IMR-90 (cell line): ENCODE data around the gene TP53BP2. TPM values are rescaled to one million over a fixed set of nuclear protein-coding genes. Genes with fewer than 3 reads are reported as not detected.
A peak's percentile ranks its signal among the peaks of the same experiment; 100 is the strongest.

ENCODE experiments used
- ATAC-seq: fragments of 200-7000 bp; cut with Tn5 transposase; 2 replicates; pipeline ENCODE4 v1.9.1; 2020; ENCODE audit warnings: low read depth, mild to moderate bottlenecking, moderate library complexity
- BruUV-seq: library from RNA; stranded (reverse); fragments of 400-500 nt; replicated peaks from 2 replicates; lab custom pipeline; 2021; lab: Mats Ljungman, UMichigan
- CTCF ChIA-PET: fragments of 300-600 bp; formaldehyde crosslinking; extraction: SDS; loops from one replicate; lab custom pipeline; 2021; ENCODE audit warnings: antibody characterized with exemption; lab: Yijun Ruan, JAX
- POLR2A ChIA-PET: fragments of 300-600 bp; sonication (Branson Sonifier 250); formaldehyde crosslinking; loops from one replicate; lab custom pipeline; 2022; ENCODE audit warnings: antibody characterized with exemption; ENCODE audit not compliant: unreplicated experiment; lab: Charles Lee
- DNase-seq: peaks from one replicate; pipeline ENCODE4 v3.0.0; 2013
- H2AFZ ChIP-seq: replicated peaks from 2 replicates; pipeline ENCODE3; 2013; ENCODE audit warnings: low read length, mild to moderate bottlenecking; ENCODE audit not compliant: poor library complexity
- H2AK5ac ChIP-seq: 2 replicates; pipeline ENCODE4 v1.6.1; 2013; ENCODE audit warnings: low read depth, low read length, inconsistent platforms
- H2AK9ac ChIP-seq: replicated peaks from 2 replicates; pipeline ENCODE3; 2013; ENCODE audit warnings: mild to moderate bottlenecking, low read depth, low read length, moderate library complexity; ENCODE audit not compliant: poor library complexity
- H2BK120ac ChIP-seq: 2 replicates; pipeline ENCODE4 v1.6.1; 2013; ENCODE audit warnings: low read depth, low read length, inconsistent platforms
- H2BK15ac ChIP-seq: 3 replicates; pipeline ENCODE4 v1.6.1; 2013; ENCODE audit warnings: low read depth, low read length, inconsistent platforms
- H2BK20ac ChIP-seq: 2 replicates; pipeline ENCODE4 v1.6.1; 2013; ENCODE audit warnings: low read depth, mild to moderate bottlenecking, inconsistent platforms, low read length, moderate library complexity
- H2BK5ac ChIP-seq: 2 replicates; pipeline ENCODE4 v1.6.1; 2013; ENCODE audit warnings: mild to moderate bottlenecking, low read depth, low read length, inconsistent platforms; ENCODE audit not compliant: poor library complexity, severe bottlenecking
- H3K14ac ChIP-seq: replicated peaks from 2 replicates; pipeline ENCODE4 v1.6.1; 2013; ENCODE audit warnings: low read depth, low read length, inconsistent platforms
- H3K18ac ChIP-seq: 2 replicates; pipeline ENCODE4 v1.6.1; 2013; ENCODE audit warnings: low read depth, low read length, control low read depth
- H3K23ac ChIP-seq: 2 replicates; pipeline ENCODE4 v1.6.1; 2013; ENCODE audit warnings: low read depth, low read length, inconsistent platforms
- H3K27ac ChIP-seq: 2 replicates; pipeline ENCODE4 v1.5.1; 2013; ENCODE audit warnings: mild to moderate bottlenecking, control low read depth, low read length; ENCODE audit not compliant: insufficient read depth
- H3K27me3 ChIP-seq: 2 replicates; pipeline ENCODE4 v1.6.1; 2013; ENCODE audit warnings: low read length; ENCODE audit not compliant: control insufficient read depth, insufficient read depth
- H3K36me3 ChIP-seq: 2 replicates; pipeline ENCODE4 v1.6.1; 2013; ENCODE audit warnings: low read length, mixed read lengths; ENCODE audit not compliant: control insufficient read depth, insufficient read depth
- H3K4ac ChIP-seq: 2 replicates; pipeline ENCODE4 v1.6.1; 2013; ENCODE audit warnings: low read depth, low read length, inconsistent platforms
- H3K4me1 ChIP-seq: 2 replicates; pipeline ENCODE4 v1.6.1; 2013; ENCODE audit warnings: low read length, mixed read lengths; ENCODE audit not compliant: control insufficient read depth, insufficient read depth
- H3K4me2 ChIP-seq: 2 replicates; pipeline ENCODE4 v1.6.1; 2013; ENCODE audit warnings: low read depth, mild to moderate bottlenecking, control low read depth, low read length, moderate library complexity
- H3K4me3 ChIP-seq: 2 replicates; pipeline ENCODE4 v1.5.1; 2013; ENCODE audit warnings: low read depth, mild to moderate bottlenecking, control low read depth, low read length, moderate library complexity; ENCODE audit not compliant: insufficient read depth
- H3K56ac ChIP-seq: 2 replicates; pipeline ENCODE4 v1.6.1; 2013; ENCODE audit warnings: low read length, inconsistent platforms; ENCODE audit not compliant: insufficient read depth; ENCODE audit errors: extremely low read depth
- H3K79me1 ChIP-seq, 2 experiments: 2 replicates each; pipeline ENCODE4 v1.6.1; 2013; ENCODE audit warnings: low read length in 2 of 2, inconsistent platforms in 1 of 2, low read depth in 1 of 2
- H3K9ac ChIP-seq: 2 replicates; pipeline ENCODE4 v1.6.1; 2013; ENCODE audit warnings: low read depth, low read length, control low read depth
- H3K9me1 ChIP-seq: 2 replicates; pipeline ENCODE4 v1.6.1; 2013; ENCODE audit warnings: low read length, inconsistent platforms; ENCODE audit not compliant: insufficient read depth
- H3K9me3 ChIP-seq: 2 replicates; pipeline ENCODE4 v1.6.1; 2013; ENCODE audit warnings: low read length; ENCODE audit not compliant: control insufficient read depth, insufficient read depth
- H4K20me1 ChIP-seq: 2 replicates; pipeline ENCODE4 v1.6.1; 2013; ENCODE audit warnings: low read length, inconsistent platforms; ENCODE audit not compliant: insufficient read depth
- H4K5ac ChIP-seq: 2 replicates; pipeline ENCODE4 v1.6.1; 2013; ENCODE audit warnings: mild to moderate bottlenecking, low read depth, low read length, control low read depth
- H4K8ac ChIP-seq, 2 experiments: 2 replicates each; pipeline ENCODE4 v1.6.1; 2013; ENCODE audit warnings: low read depth in 2 of 2, low read length in 2 of 2, control low read depth in 1 of 2, inconsistent platforms in 1 of 2
- H4K91ac ChIP-seq: 2 replicates; pipeline ENCODE4 v1.6.1; 2013; ENCODE audit warnings: low read depth, low read length, inconsistent platforms; ENCODE audit not compliant: insufficient read depth
- MAZ ChIP-seq: IDR thresholded peaks from 2 replicates; pipeline ENCODE4 v1.6.1; 2012; ENCODE audit warnings: low read depth, mild to moderate bottlenecking, low read length, improper control_type of control experiment, moderate library complexity, borderline replicate concordance
- MXI1 ChIP-seq: IDR thresholded peaks from 2 replicates; pipeline ENCODE4 v1.6.1; 2012; ENCODE audit warnings: low read depth, mild to moderate bottlenecking, low read length, moderate library complexity, borderline replicate concordance
- WGBS, 2 experiments: methylation state at CpG; one replicate each; pipeline versions ENCODE4 v1.1.5 to v1.1.7; 2013; ENCODE audit warnings: missing lambda C conversion rate in 2 of 2; ENCODE audit not compliant: insufficient read length in 1 of 2; ENCODE audit errors: extremely low coverage in 2 of 2; 5-methylcytosine and 5-hydroxymethylcytosine counted together
- dilution Hi-C: fragments of 300-500 bp; cut with HindIII; formaldehyde crosslinking; loops from one replicate; pipeline ENCODE4 v1.14.3; 2018; ENCODE audit warnings: low sequenced_read_pairs; ENCODE audit not compliant: unreplicated experiment
- in situ Hi-C: fragments of 300-500 bp; cut with MboI; formaldehyde crosslinking; loops from 3 replicates; pipeline ENCODE4 v1.14.3; 2019; ENCODE audit warnings: low sequenced_read_pairs, inconsistent platforms, mixed read lengths
- intact Hi-C: fragments of 100-400 bp; cut with micrococcal nuclease; formaldehyde crosslinking; loops from 2 replicates; pipeline ENCODE4 v1.10.0; 2022
- polyA plus RNA-seq, 3 experiments: library from polyadenylated mRNA; depleted of rRNA; stranded (reverse); fragments of >200 nt; gene quantifications; 2 replicates each; pipeline ENCODE4 v1.2.3, GENCODE V29; 2012; ENCODE audit warnings: low replicate concordance in 1 of 3
- total RNA-seq: library from RNA; depleted of rRNA; stranded (reverse); fragments of >200 nt; gene quantifications from 2 replicates; pipeline ENCODE4 v1.2.3, GENCODE V29; 2012

TP53BP2 gene
- total and polyA plus RNA-seq, 2 of the 4 experiments (the other 2 are of a cell fraction) = 19.9 to 35.0 TPM

DNA sequence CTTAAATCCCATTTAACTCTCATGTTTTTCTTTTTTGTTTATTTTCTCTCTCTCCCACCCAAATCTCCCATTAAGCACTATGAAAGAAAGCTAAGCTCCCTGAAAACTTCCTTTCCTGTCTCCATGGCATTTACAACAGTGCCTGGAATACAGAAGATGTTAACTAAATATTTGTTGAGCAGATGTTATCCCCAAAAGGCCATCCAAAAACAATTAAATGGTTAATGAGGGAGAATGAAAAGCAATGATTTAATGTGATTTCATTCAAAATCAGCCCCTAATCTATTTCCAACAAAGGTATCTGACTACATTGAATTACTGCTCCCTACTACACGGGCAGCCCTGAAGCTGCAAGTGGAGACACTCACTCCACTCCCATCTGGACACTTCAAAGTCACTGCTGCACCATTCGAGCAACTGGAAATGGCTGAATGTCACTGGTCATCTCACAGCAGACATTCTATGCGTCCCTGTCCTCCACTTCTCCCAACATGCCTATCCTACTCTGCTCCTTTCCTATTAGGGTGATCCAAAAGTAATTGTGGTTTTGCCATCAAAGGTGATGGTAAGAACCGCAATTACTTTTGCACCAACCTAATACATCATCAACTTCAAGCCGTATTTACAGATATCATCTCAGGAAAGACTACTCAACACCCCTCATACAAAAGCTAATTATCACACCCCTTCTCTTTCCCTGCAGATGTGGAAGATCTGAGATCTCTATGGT lies 7.5 kb downstream of the TP53BP2 start (continued):
- TF ChIP-seq MAZ = no peak

DNA sequence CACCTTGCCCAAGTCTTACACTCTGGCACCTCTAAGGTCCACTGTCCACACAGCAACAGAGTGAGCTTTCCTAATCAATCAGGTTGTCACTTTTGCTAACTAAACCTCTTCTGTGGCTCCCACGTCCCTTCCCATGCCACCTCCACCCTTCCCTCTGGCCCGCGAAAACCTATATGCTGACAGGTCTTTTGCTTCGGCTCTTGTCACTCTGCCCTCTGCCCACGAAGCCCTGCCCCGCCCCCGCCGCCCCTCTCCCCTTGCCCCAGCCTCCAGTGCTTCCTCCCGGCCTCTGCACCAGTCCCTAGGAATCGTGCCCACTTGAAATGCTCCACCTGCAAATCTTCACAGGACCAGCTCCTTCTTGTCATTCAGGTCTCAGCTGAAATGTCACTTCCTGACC lies 8.1 kb downstream of the TP53BP2 start:
- no peak overlapping the region for H3K4ac ChIP-seq
- no peaks in the 10 kb centered on the region for H3K27me3 ChIP-seq
- H3K14ac ChIP-seq = no peak overlapping the region; the same call in 1 of the 2 replicates
- H3K9me3 ChIP-seq = no peaks in the 10 kb centered on the region
- H2BK5ac ChIP-seq = no peak overlapping the region
- dilution Hi-C loops (no loop called here), in situ Hi-C loops (no loop called here), intact Hi-C loops (no loop called here)
- peaks cover 73% of the 10 kb centered on the region for H4K20me1 ChIP-seq
- peaks cover 11 to 69% of the 10 kb centered on the region in 2 experiments; a peak in 3 of 4 replicates for H3K79me1 ChIP-seq
- H4K8ac ChIP-seq = no peak overlapping the region
- BruUV-seq = no TSS peak
- no peak overlapping the region for H4K91ac ChIP-seq
- no peak overlapping the region for H4K5ac ChIP-seq
- no peak overlapping the region for H2AK9ac ChIP-seq
- ATAC-seq (no peak), DNase-seq (no peak)
- H3K23ac ChIP-seq = no peak overlapping the region
- H3K9me1 ChIP-seq = peaks cover 25% of the 10 kb centered on the region
- 40% methylated on average over 1 of the region's 10 CpGs; no CpG with 5 or more reads in 1 of the 2 experiments for WGBS, 2 experiments
- no peak overlapping the region for H3K18ac ChIP-seq
- H2AK5ac ChIP-seq = 0 out of 2 replicates have a peak overlapping the region, but pooled peaks have one; percentile 31
- no peak overlapping the region; the same call in 1 of the 2 replicates for H3K27ac ChIP-seq
- no peak overlapping the region for H2BK15ac ChIP-seq
- no peak overlapping the region for H2BK120ac ChIP-seq
- peaks cover 28% of the 10 kb centered on the region for H3K4me1 ChIP-seq
- ChIA-PET POLR2A (no interaction called here), CTCF (interaction anchor here (0.7 kb wide), 1 partner anchor 128 kb away, joined by 7 read pairs; no protein-coding TSS in a partner anchor)
- H3K4me2 ChIP-seq = peak overlapping the region; percentile 32
- H3K36me3 ChIP-seq = no peaks in the 10 kb centered on the region
- no peak overlapping the region for H2BK20ac ChIP-seq
- H3K4me3 ChIP-seq = no peak overlapping the region
- H3K9ac ChIP-seq = no peak overlapping the region
- TF ChIP-seq MXI1 = no peak
- H3K56ac ChIP-seq = no peak overlapping the region
- H2AFZ ChIP-seq = no peak overlapping the region
